Hepatocyte (in vitro differentiated cells): Measurements from ENCODE around the gene PRLH.

Experiments
- CTCF ChIP-seq: fragments of 200-600 bp; sonication (generic); IDR thresholded peaks from 2 replicates; pipeline ENCODE4 v1.5.1; 2016; ENCODE audit warnings: antibody characterized with exemption, mild to moderate bottlenecking; ENCODE audit not compliant: poor library complexity
- EZH2 ChIP-seq: fragments of 200-600 bp; sonication (generic); IDR thresholded peaks from 2 replicates; pipeline ENCODE4 v1.6.1; 2016; ENCODE audit warnings: antibody characterized with exemption, mild to moderate bottlenecking, borderline replicate concordance
- EZH2phosphoT487 ChIP-seq: fragments of 200-600 bp; sonication (generic); IDR thresholded peaks from one replicate; pipeline ENCODE4 v1.6.1; 2018; ENCODE audit warnings: antibody characterized with exemption, mild to moderate bottlenecking, low read depth, moderate library complexity; ENCODE audit not compliant: unreplicated experiment, severe bottlenecking

GRCh38 chr2:237540223-237540775 is 26.1 kb upstream of the PRLH start:
- TF ChIP-seq CTCF (no peak), EZH2phosphoT487 (no peak), EZH2 (no peak)
